ENCODE results near the gene ACKR2.
"Not testable (repeated sequence)": the region's sequence is repeated elsewhere in the genome, so short reads cannot be mapped to it uniquely, and the experiment has no call there.

ACKR2 gene

GRCh38 chr3:42801784-42802183 is 7.5 kb upstream of the ACKR2 start:
- DNase-seq = no peak

- no peak for DNase-seq
These were observed 6.3 kb upstream of the ACKR2 start for GRCh38 chr3:42802876-42803413.

- peak; percentile 49 for DNase-seq
These were observed 5.7 kb upstream of the ACKR2 start for GRCh38 chr3:42803414-42804105.

DNA sequence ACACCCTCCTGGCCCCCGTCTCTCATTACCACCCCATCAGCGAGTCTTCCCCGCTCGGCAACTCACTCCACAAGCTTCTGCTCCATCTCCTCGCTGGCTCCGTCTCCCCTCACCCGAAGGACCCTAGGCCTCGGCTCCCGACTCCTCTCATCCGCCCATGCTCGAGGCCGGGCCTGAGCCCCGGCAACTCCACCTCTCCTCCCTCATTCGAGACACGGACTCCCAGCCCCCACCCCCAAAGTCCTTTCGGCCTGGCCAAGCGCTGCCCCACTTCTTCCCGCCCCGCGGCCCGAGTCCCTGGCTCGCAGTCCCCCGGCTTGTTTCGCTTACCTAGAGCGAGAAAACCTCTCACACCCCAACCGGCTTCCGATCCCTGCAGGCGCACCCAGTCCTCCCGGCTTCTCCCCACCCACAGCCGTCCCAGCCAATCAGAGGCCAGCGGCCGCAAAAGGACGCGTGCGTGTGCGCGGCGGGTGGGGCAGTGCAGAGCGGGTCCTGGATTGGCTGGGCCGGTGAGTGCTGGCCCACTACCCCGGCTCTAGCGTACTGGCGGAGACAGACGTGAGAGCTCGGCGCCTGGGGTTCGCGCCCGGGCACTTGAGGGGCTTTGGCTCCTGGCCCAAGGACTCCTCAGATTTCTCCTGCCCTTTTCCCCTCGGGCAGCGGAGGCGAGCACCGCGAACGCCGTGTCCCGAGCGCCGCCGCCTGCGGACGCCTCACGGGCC is 5.0 kb upstream of the ACKR2 start, which contains the start of gene HIGD1A:
Gene HIGD1A, minus strand, starts transcription at position 385 of the 725 bp plus-strand sequence. CDS start 10,237 bp downstream, outside the sequence.
- peak; percentile 98 for DNase-seq

DNA sequence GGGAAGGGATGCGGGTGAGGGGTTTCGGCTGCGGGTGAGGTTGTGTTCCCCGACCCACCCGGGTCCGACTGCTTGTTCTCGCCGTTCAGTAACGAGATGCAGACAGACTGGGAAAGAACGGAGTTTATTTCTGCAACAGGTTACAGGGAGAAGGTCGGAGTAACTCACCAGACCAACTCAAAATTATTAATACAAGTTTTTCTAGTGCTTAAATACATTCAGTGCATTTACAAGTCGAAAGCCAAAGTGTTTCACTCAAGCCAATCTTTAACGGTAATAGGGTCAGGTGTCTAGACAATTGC is 4.5 kb upstream of the ACKR2 start:
- DNase-seq = no peak

DNA sequence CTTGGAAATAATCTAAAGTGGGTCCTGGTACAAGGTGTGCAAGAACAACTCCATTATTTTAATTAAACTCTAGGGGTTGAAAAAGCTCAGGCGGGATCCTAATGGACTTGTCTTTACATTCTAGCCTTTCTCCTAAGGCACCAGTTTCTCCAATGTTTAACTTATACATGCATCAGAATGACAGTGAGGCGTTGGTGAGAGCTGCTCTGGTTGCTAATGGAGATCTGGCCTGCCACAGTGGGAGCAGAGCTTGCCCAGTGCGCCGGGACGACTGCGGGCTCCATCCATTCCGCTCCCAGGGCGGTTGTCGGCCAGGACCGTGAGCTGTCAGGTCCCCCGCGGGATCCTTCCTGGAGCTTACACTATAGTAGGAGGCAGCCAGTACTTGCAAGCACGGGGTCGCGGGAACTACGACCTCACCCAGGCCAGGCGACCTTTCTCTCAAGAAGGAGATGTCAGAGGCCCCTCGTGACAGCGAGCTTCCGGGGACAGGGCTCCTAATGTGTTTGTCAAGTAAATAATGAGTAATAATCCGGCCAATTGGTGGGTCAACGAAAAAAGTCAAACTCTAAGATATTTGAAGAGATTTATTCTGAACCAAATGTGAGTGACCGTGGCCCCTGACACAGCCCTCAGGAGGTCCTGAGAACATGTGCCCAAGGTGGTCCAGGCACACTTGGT is 4.0 kb upstream of the ACKR2 start:
- DNase-seq = no peak

GRCh38 chr3:42807929-42808328 is 1.3 kb upstream of the ACKR2 start:
- no peak for DNase-seq

DNA sequence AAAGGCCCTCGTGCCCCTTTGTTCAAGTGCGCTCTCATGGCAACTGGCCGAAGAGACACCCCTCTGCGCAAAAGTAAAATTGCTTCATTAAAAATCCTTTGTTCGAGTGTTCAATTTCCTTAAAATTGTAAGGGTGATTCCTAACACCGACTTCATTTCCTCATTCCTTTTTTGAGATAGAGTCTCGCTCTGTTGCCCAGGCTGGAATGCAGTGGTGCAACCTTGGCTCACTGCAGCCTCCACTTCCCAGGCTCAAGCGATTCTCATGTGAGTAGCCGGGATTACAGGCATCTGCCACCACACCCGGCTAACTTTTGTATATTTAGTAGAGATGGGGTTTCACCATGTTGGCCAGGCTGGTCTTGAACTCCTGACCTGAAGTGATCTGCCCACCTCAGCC is 1.5 kb downstream of the ACKR2 start:
- not testable (repeated sequence) for DNase-seq

DNA sequence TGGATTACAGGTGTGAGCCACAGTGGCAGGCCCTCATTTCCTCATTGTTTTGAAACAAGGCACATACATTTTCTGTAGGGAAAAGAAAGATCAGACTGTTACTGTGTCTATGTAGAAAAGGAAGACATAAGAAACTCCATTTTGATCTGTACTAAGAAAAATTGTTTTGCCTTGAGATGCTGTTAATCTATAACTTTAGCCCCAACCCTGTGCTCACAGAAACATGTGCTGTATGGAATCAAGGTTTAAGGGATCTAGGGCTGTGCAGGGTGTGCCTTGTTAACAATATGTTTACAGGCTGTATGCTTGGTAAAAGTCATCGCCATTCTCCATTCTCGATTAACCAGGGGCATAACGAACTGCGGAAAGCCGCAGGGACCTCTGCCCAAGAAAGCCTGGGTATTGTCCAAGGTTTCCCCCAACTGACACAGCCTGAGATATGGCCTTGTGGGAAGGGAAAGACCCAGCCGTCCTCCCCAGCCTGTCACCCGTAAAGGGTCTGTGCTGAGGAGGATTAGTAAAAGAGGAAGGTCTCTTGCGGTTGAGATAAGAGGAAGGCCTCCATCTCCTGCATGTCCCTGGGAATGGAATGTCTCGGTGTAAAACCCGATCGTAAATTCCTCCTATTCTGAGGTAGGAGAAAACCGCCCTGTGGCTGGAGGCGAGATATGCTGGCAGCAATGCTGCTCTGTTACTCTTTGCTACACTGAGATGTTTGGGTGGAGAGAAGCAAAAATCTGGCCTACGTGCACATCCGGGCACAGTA is 2.1 kb downstream of the ACKR2 start:
- not testable (repeated sequence) for DNase-seq

DNA sequence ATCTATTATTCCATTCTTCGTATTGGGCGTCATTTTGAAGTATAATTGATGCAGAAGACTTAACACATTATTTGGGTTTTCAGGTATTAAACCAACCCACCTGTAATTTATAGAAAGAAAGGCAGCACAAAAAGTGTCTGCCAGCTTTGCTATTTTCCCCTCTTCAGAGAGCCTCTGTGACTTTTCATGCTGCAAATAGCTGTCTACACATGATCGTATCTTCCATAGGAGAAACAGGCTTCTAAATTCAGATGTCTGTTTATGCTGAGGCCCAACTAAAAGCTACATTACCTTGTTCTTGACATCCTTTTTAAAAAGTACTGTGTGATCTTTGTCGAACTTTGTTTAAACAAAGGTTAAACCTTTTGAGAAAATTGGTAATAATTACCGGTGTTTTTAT is 5.0 kb downstream of the ACKR2 start:
- no peak for DNase-seq

DNA sequence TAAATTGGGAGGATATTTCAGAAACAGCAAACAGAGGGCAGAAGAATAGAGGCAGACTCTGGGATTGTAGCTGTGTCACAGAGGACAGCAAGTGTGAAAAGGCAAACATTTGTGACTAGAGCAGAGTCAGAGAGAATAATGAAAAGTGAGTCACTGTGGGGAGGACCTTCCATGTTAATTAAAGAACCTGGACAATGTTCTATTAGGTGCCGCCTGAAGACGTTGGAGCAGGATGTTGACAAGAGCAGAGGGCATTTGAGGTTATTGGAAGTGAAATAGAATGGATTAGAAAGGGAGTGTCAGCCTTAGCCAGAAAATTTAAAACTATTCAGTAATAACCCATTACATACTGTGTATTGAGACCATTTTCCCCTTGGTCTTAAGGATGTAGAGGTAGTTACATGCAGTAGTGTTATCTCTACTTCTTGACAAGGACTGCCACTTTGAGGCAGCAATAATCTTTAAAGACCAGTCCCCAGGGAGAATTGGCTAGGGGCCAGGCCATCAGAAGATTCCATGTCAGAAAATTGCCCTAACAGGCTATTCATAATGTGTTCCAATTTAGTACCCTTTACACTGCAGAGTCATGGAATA is 5.8 kb downstream of the ACKR2 start:
- no peak for DNase-seq

- DNase-seq = no peak
These were observed 6.6 kb downstream of the ACKR2 start for GRCh38 chr3:42815826-42816225.

DNA sequence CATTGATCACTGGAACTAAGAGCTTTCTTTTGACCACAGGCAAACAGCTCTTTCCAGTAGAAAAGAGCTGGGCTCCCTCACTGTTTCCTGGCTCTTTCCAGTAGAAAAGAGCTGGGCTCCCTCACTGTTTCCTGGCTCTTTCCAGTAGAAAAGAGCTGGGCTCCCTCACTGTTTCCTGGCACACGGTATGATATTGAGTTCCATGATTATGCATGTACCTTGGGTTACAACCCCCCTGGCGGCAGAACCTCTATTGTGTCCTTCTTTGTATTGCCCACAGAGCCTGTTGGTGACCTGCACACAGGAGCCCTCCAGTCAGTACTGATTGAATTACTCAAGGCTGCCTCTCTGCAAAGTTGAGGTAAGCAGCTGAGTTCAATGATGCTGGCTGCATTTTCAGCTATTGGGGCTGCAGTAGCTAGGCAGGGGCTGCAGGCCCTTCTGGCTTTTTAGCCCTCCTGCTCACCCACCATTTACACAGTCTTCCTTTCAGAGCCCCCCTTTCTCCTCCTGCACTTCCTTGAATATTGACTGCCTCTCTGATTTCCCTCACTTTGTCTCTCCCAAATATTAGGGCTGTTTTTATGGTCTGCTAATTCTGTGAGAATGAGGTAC is 10.2 kb downstream of the ACKR2 start:
- no peak for DNase-seq

- no peak for DNase-seq
These were observed 11.5 kb downstream of the ACKR2 start for GRCh38 chr3:42820746-42821051.

GRCh38 chr3:42822828-42823227 is 13.6 kb downstream of the ACKR2 start:
- DNase-seq = no peak

GRCh38 chr3:42823351-42823750 is 14.1 kb downstream of the ACKR2 start:
- no peak for DNase-seq

DNA sequence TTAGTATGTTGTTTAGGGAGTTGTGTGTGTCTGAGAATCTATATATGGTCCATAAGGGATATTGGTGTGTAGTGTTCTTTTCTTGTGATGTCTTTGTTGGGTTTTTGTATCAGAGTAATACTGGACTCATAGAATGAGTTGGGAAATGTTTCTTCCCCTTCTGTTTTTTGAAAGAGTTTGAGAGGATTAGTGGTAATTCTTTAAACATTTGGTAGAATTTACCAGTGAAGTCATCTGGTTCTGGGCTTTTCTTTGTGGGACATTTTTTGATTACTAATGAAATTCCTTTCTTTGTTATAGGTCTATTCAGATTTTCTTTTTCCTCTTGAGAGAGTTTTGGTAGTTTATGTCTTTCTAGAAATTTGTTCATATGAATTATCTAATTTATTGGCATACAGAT is 16.9 kb downstream of the ACKR2 start:
- no peak for DNase-seq

DNA sequence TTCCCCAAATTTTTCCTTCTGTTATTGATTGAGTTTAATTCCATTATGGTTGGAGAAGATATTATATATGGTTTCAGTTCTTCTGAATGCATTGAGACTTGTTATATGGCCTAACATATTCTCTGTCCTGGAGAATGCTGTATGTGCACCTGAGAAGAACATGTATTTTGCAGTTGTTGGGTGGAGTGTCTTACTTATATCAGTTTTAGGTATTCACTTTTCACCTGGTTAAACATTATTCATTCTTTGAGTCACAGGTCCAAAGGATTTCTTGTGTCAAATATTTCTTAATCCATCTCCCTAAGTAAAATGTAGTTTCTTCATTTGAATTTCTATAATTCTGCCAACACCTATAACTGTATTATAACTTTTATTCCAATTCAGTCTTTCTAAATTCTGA is 17.8 kb downstream of the ACKR2 start:
- no peak for DNase-seq

- DNase-seq = no peak
These were observed 18.4 kb downstream of the ACKR2 start for GRCh38 chr3:42827654-42828053.

DNA sequence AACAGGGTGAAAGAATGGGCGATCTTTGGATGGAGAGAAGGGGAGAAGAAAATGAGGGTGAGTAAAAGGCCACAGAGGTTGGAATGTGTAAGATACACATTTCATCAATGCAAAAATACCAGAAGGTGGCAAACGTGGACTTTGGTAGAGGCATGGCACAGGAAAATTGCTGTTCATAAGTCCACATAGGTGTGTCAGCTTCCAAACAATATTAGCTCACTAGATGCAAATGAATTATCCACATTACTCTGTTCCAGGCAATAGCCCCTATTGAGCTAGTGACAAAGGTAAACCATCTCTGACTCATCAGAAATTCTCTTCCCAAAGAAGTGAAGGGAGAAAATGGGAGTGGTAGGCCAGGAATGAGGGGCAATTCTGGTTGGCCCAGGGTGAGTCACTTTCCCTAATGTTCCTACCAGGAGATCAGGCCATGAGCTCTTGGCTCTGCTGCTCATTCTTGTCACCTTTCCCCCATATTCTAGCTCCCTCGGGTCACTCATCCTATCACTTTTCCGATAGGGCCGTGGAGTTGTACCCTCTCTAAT is 19.9 kb downstream of the ACKR2 start:
- DNase-seq = no peak

- DNase-seq = no peak
These were observed 20.6 kb downstream of the ACKR2 start for GRCh38 chr3:42829628-42830436.
